Mesenchymal stem cell (in vitro differentiated cells and primary cell): ENCODE results near the gene PRR29.

Experiments used
- DNase-seq: peaks from one replicate; pipeline ENCODE4 v3.0.0-alpha.2; 2013
- H2AFZ ChIP-seq: one replicate; pipeline ENCODE4 v1.6.1; 2013; ENCODE audit warnings: low read depth, mild to moderate bottlenecking, control low read depth, inconsistent platforms, low read length, moderate library complexity
- H2AK5ac ChIP-seq: 2 replicates; pipeline ENCODE4 v1.6.1; 2013; ENCODE audit warnings: low read length, moderate library complexity, mild to moderate bottlenecking, inconsistent platforms; ENCODE audit not compliant: severe bottlenecking
- H2BK120ac ChIP-seq: one replicate; pipeline ENCODE4 v1.6.1; 2013; ENCODE audit warnings: low read depth, mild to moderate bottlenecking, inconsistent platforms, low read length, moderate library complexity
- H2BK12ac ChIP-seq, 2 experiments: one replicate each; pipeline ENCODE4 v1.6.1; 2013; ENCODE audit warnings: inconsistent platforms in 2 of 2, low read length in 2 of 2, mild to moderate bottlenecking in 2 of 2, moderate library complexity in 2 of 2, control low read depth in 1 of 2
- H2BK15ac ChIP-seq: one replicate; pipeline ENCODE4 v1.6.1; 2013; ENCODE audit warnings: mild to moderate bottlenecking, low read depth, inconsistent platforms; ENCODE audit not compliant: poor library complexity, severe bottlenecking
- H2BK5ac ChIP-seq: 2 replicates; pipeline ENCODE4 v1.6.1; 2013; ENCODE audit warnings: low read depth, mild to moderate bottlenecking, low read length, control low read depth, inconsistent platforms; ENCODE audit not compliant: poor library complexity, severe bottlenecking
- H3K14ac ChIP-seq, 2 experiments: one replicate each; pipeline ENCODE4 v1.6.1; 2013; ENCODE audit warnings: inconsistent platforms in 2 of 2, low read length in 2 of 2, control low read depth in 1 of 2, mild to moderate bottlenecking in 1 of 2, moderate library complexity in 1 of 2
- H3K18ac ChIP-seq, 2 experiments: one replicate each; pipeline ENCODE4 v1.6.1; 2013; ENCODE audit warnings: inconsistent platforms in 2 of 2, low read length in 2 of 2, control low read depth in 1 of 2, low read depth in 1 of 2, mild to moderate bottlenecking in 1 of 2
- H3K23ac ChIP-seq, 2 experiments: one replicate each; pipeline ENCODE4 v1.6.1; 2013; ENCODE audit warnings: inconsistent platforms in 2 of 2, low read length in 2 of 2, mild to moderate bottlenecking in 2 of 2, moderate library complexity in 2 of 2, control low read depth in 1 of 2
- H3K27ac ChIP-seq: 2 replicates; pipeline ENCODE4 v1.5.1; 2013; ENCODE audit warnings: mild to moderate bottlenecking, moderate library complexity, low read length, control low read depth, inconsistent platforms; ENCODE audit not compliant: poor library complexity, severe bottlenecking
- H3K27me3 ChIP-seq, 2 experiments: 2 replicates each; pipeline versions ENCODE4 v1.6.1 to v1.7.0; 2013; ENCODE audit warnings: low read length in 2 of 2, mild to moderate bottlenecking in 2 of 2, moderate library complexity in 2 of 2, control low read depth in 1 of 2, inconsistent platforms in 1 of 2; ENCODE audit not compliant: control insufficient read depth in 1 of 2, insufficient read depth in 1 of 2
- H3K36me3 ChIP-seq, 2 experiments: 2 replicates each; pipeline versions ENCODE4 v1.6.1 to v1.7.0; 2013; ENCODE audit warnings: low read length in 2 of 2, control low read depth in 1 of 2, inconsistent platforms in 1 of 2, low read depth in 1 of 2, mild to moderate bottlenecking in 1 of 2; ENCODE audit not compliant: insufficient read depth in 2 of 2, control insufficient read depth in 1 of 2
- H3K4ac ChIP-seq, 2 experiments: one replicate each; pipeline ENCODE4 v1.6.1; 2013; ENCODE audit warnings: inconsistent platforms in 2 of 2, low read length in 2 of 2, mild to moderate bottlenecking in 2 of 2, moderate library complexity in 2 of 2, control low read depth in 1 of 2, low read depth in 1 of 2
- H3K4me1 ChIP-seq: 2 replicates; pipeline ENCODE4 v1.6.1; 2013; ENCODE audit warnings: low read depth, low read length, control low read depth; ENCODE audit not compliant: control insufficient read depth, insufficient read depth
- H3K4me2 ChIP-seq: 2 replicates; pipeline ENCODE4 v1.6.1; 2013; ENCODE audit warnings: low read length, mild to moderate bottlenecking, inconsistent platforms; ENCODE audit not compliant: poor library complexity, severe bottlenecking
- H3K4me3 ChIP-seq, 2 experiments: 2 replicates each; pipeline versions ENCODE4 v1.5.1 to v1.7.0; 2013; ENCODE audit warnings: low read length in 2 of 2, mild to moderate bottlenecking in 2 of 2, control low read depth in 1 of 2, low read depth in 1 of 2; ENCODE audit not compliant: insufficient read depth in 1 of 2
- H3K79me1 ChIP-seq: replicated peaks from 2 replicates; pipeline ENCODE4 v1.6.1; 2013; ENCODE audit warnings: mild to moderate bottlenecking, control low read depth, low read length, inconsistent platforms; ENCODE audit not compliant: poor library complexity, severe bottlenecking
- H3K9ac ChIP-seq: 2 replicates; pipeline ENCODE4 v1.7.0; 2013; ENCODE audit warnings: mild to moderate bottlenecking, low read length, moderate library complexity
- H3K9me3 ChIP-seq: 2 replicates; pipeline ENCODE4 v1.7.0; 2013; ENCODE audit warnings: mild to moderate bottlenecking, low read length; ENCODE audit not compliant: control insufficient read depth
- H4K8ac ChIP-seq: one replicate; pipeline ENCODE4 v1.6.1; 2013; ENCODE audit warnings: inconsistent platforms, mild to moderate bottlenecking, low read length, moderate library complexity
- H4K91ac ChIP-seq: one replicate; pipeline ENCODE4 v1.6.1; 2013; ENCODE audit warnings: mild to moderate bottlenecking, low read length, inconsistent platforms
- WGBS: methylation state at CpG from one replicate; pipeline ENCODE4 v1.1.7; 2013; ENCODE audit warnings: mixed read lengths; 5-methylcytosine and 5-hydroxymethylcytosine counted together

PRR29 gene

DNA sequence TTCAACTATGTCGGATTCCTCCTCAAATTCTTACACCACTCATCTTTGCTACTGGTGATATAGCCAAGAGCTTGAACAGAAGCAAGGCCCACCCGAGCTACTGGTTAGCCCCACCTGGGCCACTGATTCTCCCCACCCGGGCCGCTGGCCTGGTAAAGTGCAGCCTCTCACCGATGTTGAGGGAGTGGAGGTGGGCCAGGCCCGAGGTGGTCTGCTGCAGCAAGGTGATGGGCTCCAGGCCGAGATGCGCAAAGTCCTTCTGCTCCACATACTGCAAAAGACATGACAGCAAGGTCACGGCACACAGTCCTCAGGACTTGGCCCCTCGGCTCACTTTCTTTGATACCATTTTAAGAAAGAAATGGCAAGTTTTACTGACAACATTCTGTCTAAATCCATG, 55.0 kb downstream of the PRR29 start:
- Histone ChIP-seq H3K4ac (no peak overlapping the region), H3K4me1 (no peaks in the 10 kb centered on the region), H3K18ac (no peak overlapping the region), H3K9ac (no peak overlapping the region), H2AK5ac (no peak overlapping the region), H3K23ac (no peak overlapping the region), H3K14ac (no peak overlapping the region), H3K79me1 (no peaks in the 10 kb centered on the region), H2AFZ (no peak overlapping the region), H2BK5ac (no peak overlapping the region), H2BK12ac (no peak overlapping the region), H2BK15ac (no peak overlapping the region), H3K36me3 (peaks cover 50 to 97% of the 10 kb centered on the region in 2 experiments), H4K91ac (no peak overlapping the region), H3K9me3 (no peaks in the 10 kb centered on the region), H3K4me2 (no peak overlapping the region), H4K8ac (no peak overlapping the region), H3K27me3 (no peaks in the 10 kb centered on the region), H2BK120ac (no peak overlapping the region), H3K4me3 (no peak overlapping the region), H3K27ac (no peak overlapping the region)
- no peak for DNase-seq
- WGBS, result 94% methylated on average over 10 of the region's 10 CpGs
